HepG2 (cell line): ENCODE results near the gene YPEL3. TPM values are rescaled to one million over a fixed set of nuclear protein-coding genes. Genes with fewer than 3 reads are reported as not detected.

Experiments used
- DBP ChIP-seq: sonication (generic); formaldehyde crosslinking; IDR thresholded peaks from 2 replicates; pipeline ENCODE4 v1.4.0; 2020; ENCODE audit warnings: missing genetic modification reagents; ENCODE audit errors: not compliant biosample characterization
- GPBP1L1 ChIP-seq: sonication (generic); formaldehyde crosslinking; IDR thresholded peaks from 2 replicates; pipeline ENCODE4 v1.5.0; 2020; ENCODE audit warnings: mild to moderate bottlenecking, missing genetic modification reagents
- HNRNPUL1 ChIP-seq: fragments of 200-400 bp; formaldehyde crosslinking; IDR thresholded peaks from 2 replicates; pipeline ENCODE4 v1.6.1; 2017; ENCODE audit warnings: low read depth, mild to moderate bottlenecking, low read length, moderate library complexity
- KMT2B ChIP-seq: IDR thresholded peaks from 2 replicates; pipeline ENCODE4 v1.6.1; 2016; ENCODE audit warnings: missing genetic modification reagents, missing compliant biosample characterization
- MIER3 ChIP-seq: IDR thresholded peaks from 2 replicates; pipeline ENCODE4 v1.6.1; 2016; ENCODE audit warnings: missing compliant biosample characterization, borderline replicate concordance
- MNT ChIP-seq: fragments of 450-650 bp; IDR thresholded peaks from 2 replicates; pipeline ENCODE4 v1.6.1; 2016
- NFAT5 ChIP-seq: sonication (generic); formaldehyde crosslinking; IDR thresholded peaks from 2 replicates; pipeline ENCODE4 v1.4.0; 2020; ENCODE audit warnings: missing genetic modification reagents
- PHF20 ChIP-seq: sonication (generic); formaldehyde crosslinking; IDR thresholded peaks from 2 replicates; pipeline ENCODE4 v1.5.0; 2020; ENCODE audit warnings: mild to moderate bottlenecking, missing genetic modification reagents
- PHF21A ChIP-seq: sonication (generic); formaldehyde crosslinking; IDR thresholded peaks from 2 replicates; pipeline ENCODE4 v1.5.0; 2020; ENCODE audit warnings: mild to moderate bottlenecking, missing genetic modification reagents
- REL ChIP-seq: sonication (generic); formaldehyde crosslinking; conservative IDR thresholded peaks from 2 replicates; pipeline ENCODE4 v1.8.0; 2022; ENCODE audit warnings: mild to moderate bottlenecking, missing genetic modification reagents, moderate library complexity
- ZBTB49 ChIP-seq: sonication (generic); formaldehyde crosslinking; IDR thresholded peaks from 2 replicates; pipeline ENCODE4 v1.4.0; 2020; ENCODE audit warnings: missing genetic modification reagents, borderline replicate concordance
- ZMAT3 ChIP-seq: sonication (generic); formaldehyde crosslinking; conservative IDR thresholded peaks from 2 replicates; pipeline ENCODE4 v1.7.0; 2021; ENCODE audit warnings: missing genetic modification reagents
- ZNF331 ChIP-seq: sonication (generic); formaldehyde crosslinking; IDR thresholded peaks from 2 replicates; pipeline ENCODE4 v1.4.0; 2020; ENCODE audit warnings: missing genetic modification reagents
- ZNF362 ChIP-seq: sonication (generic); formaldehyde crosslinking; IDR thresholded peaks from 2 replicates; pipeline ENCODE4 v1.4.0; 2020; ENCODE audit warnings: missing genetic modification reagents, mild to moderate bottlenecking, borderline replicate concordance
- ZNF556 ChIP-seq: sonication (generic); formaldehyde crosslinking; IDR thresholded peaks from 2 replicates; pipeline ENCODE4 v1.4.0; 2020; ENCODE audit warnings: mild to moderate bottlenecking, missing genetic modification reagents, borderline replicate concordance
- polyA plus RNA-seq, 8 experiments: library from polyadenylated mRNA; depleted of rRNA in 3 of 8; stranded (reverse) in 7 of 8; unstranded in 1 of 8; fragments of >200 nt; fragmentation: Illumina TruSeq in 4 of 8; extraction: Trizol in 4 of 8; gene quantifications; 2 replicates each; pipeline versions ENCODE4 v1.2.1 to v1.2.3, GENCODE V29; 2011 to 2016; ENCODE audit warnings: low read depth in 4 of 8, missing spikeins in 1 of 8, mixed read lengths in 1 of 8; ENCODE audit not compliant: insufficient read depth in 1 of 8
- total RNA-seq, 5 experiments: library from RNA; depleted of rRNA; stranded (reverse); fragments of >200 nt; fragmentation: Illumina TruSeq; extraction: Trizol; gene quantifications; 2 replicates each; pipeline ENCODE4 v1.2.3, GENCODE V29; 2016; ENCODE audit warnings: low read depth in 1 of 5

The YPEL3 gene
- total and polyA plus RNA-seq, 2 of the 13 experiments (the other 11 are each of a cell fraction or from before 2014, with no cell fraction given), result 5.4 to 47.0 TPM

- TF ChIP-seq NFAT5 (CRISPR knock-in tag), result no peak
- TF ChIP-seq ZNF362 (CRISPR knock-in tag), result no peak
- no peak for TF ChIP-seq MNT
- no peak for TF ChIP-seq DBP (CRISPR knock-in tag)
- no peak for TF ChIP-seq ZNF331
- TF ChIP-seq HNRNPUL1, result no peak
- TF ChIP-seq PHF21A (CRISPR knock-in tag), result no peak
- TF ChIP-seq GPBP1L1 (CRISPR knock-in tag), result no peak
- 0 out of 2 replicates have a peak, but pooled peaks have one; percentile 54 for TF ChIP-seq REL (CRISPR knock-in tag)
- no peak for TF ChIP-seq ZBTB49 (CRISPR knock-in tag)
- TF ChIP-seq MIER3 (CRISPR knock-in tag), result peak; percentile 61; the same call in 1 of the 2 replicates
- no peak; the same call in 1 of the 2 replicates for TF ChIP-seq KMT2B (CRISPR knock-in tag)
- TF ChIP-seq ZMAT3, result no peak
- no peak for TF ChIP-seq PHF20 (CRISPR knock-in tag)
- no peak for TF ChIP-seq ZNF556 (CRISPR knock-in tag)
These were observed 41.0 kb downstream of the YPEL3 start (continued) for GRCh38 chr16:30054959-30055553.
